HepG2 (cell line): ENCODE measurements around the gene ENO3. TPM values are rescaled to one million over a fixed set of nuclear protein-coding genes. Genes with fewer than 3 reads are reported as not detected.
A peak's percentile ranks its signal among the peaks of the same experiment; 100 is the strongest.

Source experiments
- ATF7-NPFF ChIP-seq: sonication (generic); formaldehyde crosslinking; IDR thresholded peaks from 2 replicates; pipeline ENCODE4 v1.8.1; 2023; ENCODE audit warnings: mild to moderate bottlenecking, low read depth, missing genetic modification reagents, moderate library complexity
- BRCA1 ChIP-seq: sonication (generic); formaldehyde crosslinking; IDR thresholded peaks from 2 replicates; pipeline ENCODE4 v1.4.0; 2020; ENCODE audit warnings: missing genetic modification reagents
- TEAD2 ChIP-seq: sonication (generic); formaldehyde crosslinking; IDR thresholded peaks from 2 replicates; pipeline ENCODE4 v1.9.0; 2021; ENCODE audit warnings: missing genetic modification reagents
- TEAD3 ChIP-seq: optimal IDR thresholded peaks from 2 replicates; pipeline ENCODE3; 2016; ENCODE audit warnings: borderline replicate concordance
- ZNF652 ChIP-seq: IDR thresholded peaks from 2 replicates; pipeline ENCODE4 v1.6.1; 2016; ENCODE audit warnings: low read depth, borderline replicate concordance
- polyA plus RNA-seq, 8 experiments: library from polyadenylated mRNA; depleted of rRNA in 3 of 8; stranded (reverse) in 7 of 8; unstranded in 1 of 8; fragments of >200 nt; fragmentation: Illumina TruSeq in 4 of 8; extraction: Trizol in 4 of 8; gene quantifications; 2 replicates each; pipeline versions ENCODE4 v1.2.1 to v1.2.3, GENCODE V29; 2011 to 2016; ENCODE audit warnings: low read depth in 4 of 8, missing spikeins in 1 of 8, mixed read lengths in 1 of 8; ENCODE audit not compliant: insufficient read depth in 1 of 8
- total RNA-seq, 5 experiments: library from RNA; depleted of rRNA; stranded (reverse); fragments of >200 nt; fragmentation: Illumina TruSeq; extraction: Trizol; gene quantifications; 2 replicates each; pipeline ENCODE4 v1.2.3, GENCODE V29; 2016; ENCODE audit warnings: low read depth in 1 of 5
- TF ChIP-seq, protein P1 (sequence below): sonication (generic); formaldehyde crosslinking; IDR thresholded peaks from 2 replicates; pipeline ENCODE4 v1.5.0; 2020; ENCODE audit warnings: mild to moderate bottlenecking, missing genetic modification reagents
- TF ChIP-seq, protein P2 (sequence below): sonication (generic); formaldehyde crosslinking; IDR thresholded peaks from 2 replicates; pipeline ENCODE4 v1.4.0; 2020; ENCODE audit warnings: missing genetic modification reagents
- TF ChIP-seq, protein P3 (sequence below): IDR thresholded peaks from 2 replicates; pipeline ENCODE4 v1.6.1; 2018; ENCODE audit warnings: missing genetic modification reagents, mild to moderate bottlenecking, missing compliant biosample characterization
- TF ChIP-seq, protein P4 (sequence below): sonication (generic); formaldehyde crosslinking; IDR thresholded peaks from 2 replicates; pipeline ENCODE4 v1.5.1; 2020; ENCODE audit warnings: mild to moderate bottlenecking, missing genetic modification reagents, borderline replicate concordance
- TF ChIP-seq, protein P5 (sequence below): sonication (generic); formaldehyde crosslinking; IDR thresholded peaks from 2 replicates; pipeline ENCODE4 v1.4.0; 2020; ENCODE audit warnings: low read depth, mild to moderate bottlenecking, missing genetic modification reagents
- TF ChIP-seq, protein P6 (sequence below): sonication (generic); formaldehyde crosslinking; IDR thresholded peaks from 2 replicates; pipeline ENCODE4 v1.4.0; 2020; ENCODE audit warnings: mild to moderate bottlenecking, missing genetic modification reagents
- TF ChIP-seq, protein P7 (sequence below): sonication (generic); formaldehyde crosslinking; conservative IDR thresholded peaks from 2 replicates; pipeline ENCODE4 v1.4.0; 2020; ENCODE audit warnings: mild to moderate bottlenecking, missing genetic modification reagents, moderate library complexity

The ENO3 gene
- total and polyA plus RNA-seq, 2 of the 13 experiments (the other 11 are each of a cell fraction or from before 2014, with no cell fraction given), result 59.8 to 69.8 TPM

DNA sequence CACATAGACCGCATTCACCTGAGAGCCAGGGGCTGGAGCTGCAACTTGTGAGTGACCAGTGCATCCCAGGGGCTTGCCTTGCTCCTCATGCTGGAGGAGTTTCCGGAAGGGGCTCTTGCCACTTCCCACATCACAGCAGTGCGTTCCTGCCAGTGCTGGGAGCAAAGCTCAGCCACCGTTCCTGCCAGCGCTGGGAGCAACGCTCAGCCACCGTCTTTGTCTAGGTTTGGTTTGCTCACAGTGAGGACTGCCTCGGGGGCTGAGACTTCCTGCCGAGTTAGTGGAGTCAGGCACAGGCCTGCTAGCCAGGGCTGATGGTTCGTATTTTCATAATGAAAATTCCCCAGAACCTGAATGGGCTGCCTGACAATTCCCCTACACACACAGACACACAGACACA is 42.6 kb upstream of the ENO3 start (continued):
- TF ChIP-seq, protein P1, sequence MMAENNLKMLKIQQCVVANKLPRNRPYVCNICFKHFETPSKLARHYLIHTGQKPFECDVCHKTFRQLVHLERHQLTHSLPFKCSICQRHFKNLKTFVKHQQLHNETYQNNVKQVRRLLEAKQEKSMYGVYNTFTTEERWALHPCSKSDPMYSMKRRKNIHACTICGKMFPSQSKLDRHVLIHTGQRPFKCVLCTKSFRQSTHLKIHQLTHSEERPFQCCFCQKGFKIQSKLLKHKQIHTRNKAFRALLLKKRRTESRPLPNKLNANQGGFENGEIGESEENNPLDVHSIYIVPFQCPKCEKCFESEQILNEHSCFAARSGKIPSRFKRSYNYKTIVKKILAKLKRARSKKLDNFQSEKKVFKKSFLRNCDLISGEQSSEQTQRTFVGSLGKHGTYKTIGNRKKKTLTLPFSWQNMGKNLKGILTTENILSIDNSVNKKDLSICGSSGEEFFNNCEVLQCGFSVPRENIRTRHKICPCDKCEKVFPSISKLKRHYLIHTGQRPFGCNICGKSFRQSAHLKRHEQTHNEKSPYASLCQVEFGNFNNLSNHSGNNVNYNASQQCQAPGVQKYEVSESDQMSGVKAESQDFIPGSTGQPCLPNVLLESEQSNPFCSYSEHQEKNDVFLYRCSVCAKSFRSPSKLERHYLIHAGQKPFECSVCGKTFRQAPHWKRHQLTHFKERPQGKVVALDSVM (CRISPR knock-in tag), result peak; percentile 32; the same call in 1 of the 2 replicates
- TF ChIP-seq ZNF652 (CRISPR knock-in tag), result no peak; the same call in 1 of the 2 replicates
- TF ChIP-seq, protein P2, sequence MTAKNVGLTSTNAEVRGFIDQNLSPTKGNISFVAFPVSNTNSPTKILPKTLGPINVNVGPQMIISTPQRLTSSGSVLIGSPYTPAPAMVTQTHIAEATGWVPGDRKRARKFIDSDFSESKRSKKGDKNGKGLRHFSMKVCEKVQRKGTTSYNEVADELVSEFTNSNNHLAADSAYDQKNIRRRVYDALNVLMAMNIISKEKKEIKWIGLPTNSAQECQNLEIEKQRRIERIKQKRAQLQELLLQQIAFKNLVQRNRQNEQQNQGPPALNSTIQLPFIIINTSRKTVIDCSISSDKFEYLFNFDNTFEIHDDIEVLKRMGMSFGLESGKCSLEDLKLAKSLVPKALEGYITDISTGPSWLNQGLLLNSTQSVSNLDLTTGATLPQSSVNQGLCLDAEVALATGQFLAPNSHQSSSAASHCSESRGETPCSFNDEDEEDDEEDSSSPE (CRISPR knock-in tag), result peak; percentile 50; the same call in 1 of the 2 replicates
- TF ChIP-seq, protein P3, sequence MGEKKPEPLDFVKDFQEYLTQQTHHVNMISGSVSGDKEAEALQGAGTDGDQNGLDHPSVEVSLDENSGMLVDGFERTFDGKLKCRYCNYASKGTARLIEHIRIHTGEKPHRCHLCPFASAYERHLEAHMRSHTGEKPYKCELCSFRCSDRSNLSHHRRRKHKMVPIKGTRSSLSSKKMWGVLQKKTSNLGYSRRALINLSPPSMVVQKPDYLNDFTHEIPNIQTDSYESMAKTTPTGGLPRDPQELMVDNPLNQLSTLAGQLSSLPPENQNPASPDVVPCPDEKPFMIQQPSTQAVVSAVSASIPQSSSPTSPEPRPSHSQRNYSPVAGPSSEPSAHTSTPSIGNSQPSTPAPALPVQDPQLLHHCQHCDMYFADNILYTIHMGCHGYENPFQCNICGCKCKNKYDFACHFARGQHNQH (CRISPR knock-in tag), result peak; percentile 58; the same call in 1 of the 2 replicates
- TF ChIP-seq ATF7-NPFF (CRISPR knock-in tag), result 0 out of 2 replicates have a peak, but pooled peaks have one; percentile 37
- TF ChIP-seq BRCA1 (CRISPR knock-in tag), result no peak
- TF ChIP-seq, protein P4, sequence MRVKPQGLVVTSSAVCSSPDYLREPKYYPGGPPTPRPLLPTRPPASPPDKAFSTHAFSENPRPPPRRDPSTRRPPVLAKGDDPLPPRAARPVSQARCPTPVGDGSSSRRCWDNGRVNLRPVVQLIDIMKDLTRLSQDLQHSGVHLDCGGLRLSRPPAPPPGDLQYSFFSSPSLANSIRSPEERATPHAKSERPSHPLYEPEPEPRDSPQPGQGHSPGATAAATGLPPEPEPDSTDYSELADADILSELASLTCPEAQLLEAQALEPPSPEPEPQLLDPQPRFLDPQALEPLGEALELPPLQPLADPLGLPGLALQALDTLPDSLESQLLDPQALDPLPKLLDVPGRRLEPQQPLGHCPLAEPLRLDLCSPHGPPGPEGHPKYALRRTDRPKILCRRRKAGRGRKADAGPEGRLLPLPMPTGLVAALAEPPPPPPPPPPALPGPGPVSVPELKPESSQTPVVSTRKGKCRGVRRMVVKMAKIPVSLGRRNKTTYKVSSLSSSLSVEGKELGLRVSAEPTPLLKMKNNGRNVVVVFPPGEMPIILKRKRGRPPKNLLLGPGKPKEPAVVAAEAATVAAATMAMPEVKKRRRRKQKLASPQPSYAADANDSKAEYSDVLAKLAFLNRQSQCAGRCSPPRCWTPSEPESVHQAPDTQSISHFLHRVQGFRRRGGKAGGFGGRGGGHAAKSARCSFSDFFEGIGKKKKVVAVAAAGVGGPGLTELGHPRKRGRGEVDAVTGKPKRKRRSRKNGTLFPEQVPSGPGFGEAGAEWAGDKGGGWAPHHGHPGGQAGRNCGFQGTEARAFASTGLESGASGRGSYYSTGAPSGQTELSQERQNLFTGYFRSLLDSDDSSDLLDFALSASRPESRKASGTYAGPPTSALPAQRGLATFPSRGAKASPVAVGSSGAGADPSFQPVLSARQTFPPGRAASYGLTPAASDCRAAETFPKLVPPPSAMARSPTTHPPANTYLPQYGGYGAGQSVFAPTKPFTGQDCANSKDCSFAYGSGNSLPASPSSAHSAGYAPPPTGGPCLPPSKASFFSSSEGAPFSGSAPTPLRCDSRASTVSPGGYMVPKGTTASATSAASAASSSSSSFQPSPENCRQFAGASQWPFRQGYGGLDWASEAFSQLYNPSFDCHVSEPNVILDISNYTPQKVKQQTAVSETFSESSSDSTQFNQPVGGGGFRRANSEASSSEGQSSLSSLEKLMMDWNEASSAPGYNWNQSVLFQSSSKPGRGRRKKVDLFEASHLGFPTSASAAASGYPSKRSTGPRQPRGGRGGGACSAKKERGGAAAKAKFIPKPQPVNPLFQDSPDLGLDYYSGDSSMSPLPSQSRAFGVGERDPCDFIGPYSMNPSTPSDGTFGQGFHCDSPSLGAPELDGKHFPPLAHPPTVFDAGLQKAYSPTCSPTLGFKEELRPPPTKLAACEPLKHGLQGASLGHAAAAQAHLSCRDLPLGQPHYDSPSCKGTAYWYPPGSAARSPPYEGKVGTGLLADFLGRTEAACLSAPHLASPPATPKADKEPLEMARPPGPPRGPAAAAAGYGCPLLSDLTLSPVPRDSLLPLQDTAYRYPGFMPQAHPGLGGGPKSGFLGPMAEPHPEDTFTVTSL (CRISPR knock-in tag), result peak; percentile 44; the same call in 1 of the 2 replicates
- no peak for TF ChIP-seq TEAD2 (CRISPR knock-in tag)
- TF ChIP-seq, protein P5, sequence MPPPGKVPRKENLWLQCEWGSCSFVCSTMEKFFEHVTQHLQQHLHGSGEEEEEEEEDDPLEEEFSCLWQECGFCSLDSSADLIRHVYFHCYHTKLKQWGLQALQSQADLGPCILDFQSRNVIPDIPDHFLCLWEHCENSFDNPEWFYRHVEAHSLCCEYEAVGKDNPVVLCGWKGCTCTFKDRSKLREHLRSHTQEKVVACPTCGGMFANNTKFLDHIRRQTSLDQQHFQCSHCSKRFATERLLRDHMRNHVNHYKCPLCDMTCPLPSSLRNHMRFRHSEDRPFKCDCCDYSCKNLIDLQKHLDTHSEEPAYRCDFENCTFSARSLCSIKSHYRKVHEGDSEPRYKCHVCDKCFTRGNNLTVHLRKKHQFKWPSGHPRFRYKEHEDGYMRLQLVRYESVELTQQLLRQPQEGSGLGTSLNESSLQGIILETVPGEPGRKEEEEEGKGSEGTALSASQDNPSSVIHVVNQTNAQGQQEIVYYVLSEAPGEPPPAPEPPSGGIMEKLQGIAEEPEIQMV (CRISPR knock-in tag), result peak; percentile 47; the same call in 1 of the 2 replicates
- TF ChIP-seq TEAD3, result peak; percentile 83
- TF ChIP-seq, protein P6, sequence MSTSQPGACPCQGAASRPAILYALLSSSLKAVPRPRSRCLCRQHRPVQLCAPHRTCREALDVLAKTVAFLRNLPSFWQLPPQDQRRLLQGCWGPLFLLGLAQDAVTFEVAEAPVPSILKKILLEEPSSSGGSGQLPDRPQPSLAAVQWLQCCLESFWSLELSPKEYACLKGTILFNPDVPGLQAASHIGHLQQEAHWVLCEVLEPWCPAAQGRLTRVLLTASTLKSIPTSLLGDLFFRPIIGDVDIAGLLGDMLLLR (CRISPR knock-in tag), result no peak
- TF ChIP-seq, protein P7, sequence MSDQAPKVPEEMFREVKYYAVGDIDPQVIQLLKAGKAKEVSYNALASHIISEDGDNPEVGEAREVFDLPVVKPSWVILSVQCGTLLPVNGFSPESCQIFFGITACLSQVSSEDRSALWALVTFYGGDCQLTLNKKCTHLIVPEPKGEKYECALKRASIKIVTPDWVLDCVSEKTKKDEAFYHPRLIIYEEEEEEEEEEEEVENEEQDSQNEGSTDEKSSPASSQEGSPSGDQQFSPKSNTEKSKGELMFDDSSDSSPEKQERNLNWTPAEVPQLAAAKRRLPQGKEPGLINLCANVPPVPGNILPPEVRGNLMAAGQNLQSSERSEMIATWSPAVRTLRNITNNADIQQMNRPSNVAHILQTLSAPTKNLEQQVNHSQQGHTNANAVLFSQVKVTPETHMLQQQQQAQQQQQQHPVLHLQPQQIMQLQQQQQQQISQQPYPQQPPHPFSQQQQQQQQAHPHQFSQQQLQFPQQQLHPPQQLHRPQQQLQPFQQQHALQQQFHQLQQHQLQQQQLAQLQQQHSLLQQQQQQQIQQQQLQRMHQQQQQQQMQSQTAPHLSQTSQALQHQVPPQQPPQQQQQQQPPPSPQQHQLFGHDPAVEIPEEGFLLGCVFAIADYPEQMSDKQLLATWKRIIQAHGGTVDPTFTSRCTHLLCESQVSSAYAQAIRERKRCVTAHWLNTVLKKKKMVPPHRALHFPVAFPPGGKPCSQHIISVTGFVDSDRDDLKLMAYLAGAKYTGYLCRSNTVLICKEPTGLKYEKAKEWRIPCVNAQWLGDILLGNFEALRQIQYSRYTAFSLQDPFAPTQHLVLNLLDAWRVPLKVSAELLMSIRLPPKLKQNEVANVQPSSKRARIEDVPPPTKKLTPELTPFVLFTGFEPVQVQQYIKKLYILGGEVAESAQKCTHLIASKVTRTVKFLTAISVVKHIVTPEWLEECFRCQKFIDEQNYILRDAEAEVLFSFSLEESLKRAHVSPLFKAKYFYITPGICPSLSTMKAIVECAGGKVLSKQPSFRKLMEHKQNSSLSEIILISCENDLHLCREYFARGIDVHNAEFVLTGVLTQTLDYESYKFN (CRISPR knock-in tag), result peak; percentile 71
